Measurements from ENCODE around the gene ASMTL.
"Not testable (repeated sequence)": the region's sequence is repeated elsewhere in the genome, so short reads cannot be mapped to it uniquely, and the experiment has no call there.

The ASMTL gene

DNA sequence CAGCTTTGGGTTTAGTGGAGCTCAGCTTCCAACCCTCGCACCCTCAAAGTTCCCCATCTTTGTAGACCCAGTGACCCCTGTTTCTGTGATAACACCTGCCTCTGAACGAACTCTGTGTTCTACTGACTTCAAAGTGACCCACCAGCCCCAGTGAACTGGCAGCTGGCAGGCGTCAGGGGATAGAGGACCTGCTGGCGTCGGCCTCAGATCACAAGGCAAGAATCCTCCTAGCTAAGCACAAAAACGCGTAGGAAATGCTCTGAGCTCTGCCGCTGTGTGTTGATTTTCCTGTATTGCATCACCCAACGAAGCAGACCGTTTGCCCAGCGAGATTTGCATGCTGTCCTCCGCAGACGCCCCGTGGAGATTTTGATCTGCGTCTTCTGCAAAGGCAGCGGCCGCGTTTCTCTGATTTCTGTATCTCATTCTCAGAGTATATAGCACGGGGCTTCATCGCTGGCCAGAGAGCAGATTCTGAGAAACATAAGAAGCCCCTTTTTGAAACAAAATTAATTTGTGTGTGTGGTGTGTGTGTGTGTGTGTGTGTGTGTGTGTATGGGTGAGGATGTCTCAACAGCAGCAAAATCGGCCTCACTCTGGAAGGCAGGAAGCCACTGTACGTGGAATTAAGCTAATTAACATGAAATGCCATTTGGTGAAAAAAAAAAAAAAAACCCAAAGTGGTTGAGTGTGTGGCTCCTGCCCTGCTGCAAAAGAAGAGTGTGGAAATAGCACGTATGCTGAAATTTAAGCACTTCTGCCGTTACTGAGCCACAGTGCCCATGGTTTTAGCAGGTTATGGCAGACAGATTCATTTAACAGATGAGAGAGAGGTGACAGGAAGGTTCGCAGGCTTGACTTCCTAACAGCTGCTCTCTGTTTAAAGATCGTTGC lies 29.2 kb upstream of the ASMTL start:
- peak; percentile 14 for DNase-seq

DNA sequence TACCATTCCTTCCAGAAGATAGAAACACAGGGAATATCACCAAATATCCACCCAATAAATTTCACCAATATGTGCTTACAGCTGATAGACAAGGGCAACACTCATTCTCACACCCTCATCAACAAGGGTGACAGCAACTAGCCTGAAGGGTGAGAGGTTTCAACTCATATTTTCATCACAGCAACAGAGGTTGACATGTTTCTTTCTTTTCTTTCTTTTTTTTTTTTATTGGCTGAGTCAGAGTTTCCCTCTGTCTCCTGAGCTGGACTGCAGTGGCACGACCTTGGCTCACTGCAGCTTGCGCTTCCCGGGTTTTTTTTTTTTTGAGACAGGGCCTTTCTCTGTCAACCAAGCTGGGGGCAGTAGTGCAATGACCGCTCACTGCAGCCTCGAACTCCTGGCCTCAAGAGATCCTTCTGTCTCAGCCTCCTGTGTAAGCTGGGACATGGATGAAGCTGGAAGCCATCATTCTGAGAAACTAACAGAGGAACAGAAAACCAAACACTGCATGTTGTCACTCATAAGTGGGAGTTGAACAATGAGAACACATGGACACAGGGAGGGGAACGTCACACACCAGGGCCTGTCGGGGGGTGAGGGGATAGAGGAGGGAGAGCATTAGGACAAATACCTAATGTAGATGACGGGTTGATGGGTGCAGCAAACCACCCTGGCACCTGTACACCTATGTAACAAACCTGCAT lies 27.5 kb upstream of the ASMTL start:
- no peak for DNase-seq

DNA sequence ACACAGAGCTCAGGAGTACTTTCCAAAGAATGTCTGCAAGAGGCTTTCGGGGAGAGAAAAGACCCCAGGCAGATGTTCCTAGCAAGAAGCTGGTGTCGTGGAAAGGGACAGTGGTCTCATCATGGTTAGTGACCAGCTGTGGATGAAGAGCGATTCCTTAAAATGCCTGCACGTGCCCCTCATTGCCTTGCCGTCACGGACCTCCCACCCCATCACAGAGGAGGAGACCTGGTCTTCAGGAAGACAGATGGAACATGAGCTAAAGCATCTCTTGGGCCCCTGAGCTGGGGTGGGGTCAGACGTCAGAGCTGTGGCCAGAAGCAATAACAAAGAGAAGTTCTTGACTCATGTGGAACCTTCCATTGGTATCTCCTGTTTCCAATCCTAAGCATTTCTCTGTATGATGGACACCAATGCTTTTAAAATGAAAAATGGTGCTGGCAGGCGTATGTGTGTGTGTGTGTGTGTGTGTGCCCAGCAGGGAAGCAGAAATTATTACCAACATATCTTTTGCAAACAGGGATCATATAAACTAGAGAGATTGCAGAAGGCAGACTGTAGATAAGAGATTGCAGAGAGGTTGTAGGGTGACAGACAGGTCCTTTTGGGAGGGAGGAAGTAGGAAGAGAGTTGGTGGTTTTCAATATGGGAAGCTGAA lies 25.2 kb upstream of the ASMTL start:
- DNase-seq = no peak

DNA sequence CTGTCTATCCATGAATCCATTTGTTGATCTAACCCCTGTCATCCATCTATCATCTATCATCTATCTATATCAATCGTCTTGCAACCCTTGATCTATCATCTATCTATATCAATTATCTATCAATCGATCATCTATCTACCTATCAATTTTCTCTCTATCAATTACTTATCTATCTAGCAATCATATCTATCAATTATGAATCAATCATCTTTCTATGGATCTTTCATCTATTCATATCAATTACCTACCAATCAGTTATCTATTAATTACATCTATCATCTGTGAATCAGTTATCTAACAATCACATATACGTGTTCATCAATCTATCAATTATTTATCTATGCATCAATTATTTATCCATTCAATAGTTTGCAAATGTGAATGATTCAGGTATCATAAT lies 24.5 kb upstream of the ASMTL start:
- no peak for DNase-seq

DNA sequence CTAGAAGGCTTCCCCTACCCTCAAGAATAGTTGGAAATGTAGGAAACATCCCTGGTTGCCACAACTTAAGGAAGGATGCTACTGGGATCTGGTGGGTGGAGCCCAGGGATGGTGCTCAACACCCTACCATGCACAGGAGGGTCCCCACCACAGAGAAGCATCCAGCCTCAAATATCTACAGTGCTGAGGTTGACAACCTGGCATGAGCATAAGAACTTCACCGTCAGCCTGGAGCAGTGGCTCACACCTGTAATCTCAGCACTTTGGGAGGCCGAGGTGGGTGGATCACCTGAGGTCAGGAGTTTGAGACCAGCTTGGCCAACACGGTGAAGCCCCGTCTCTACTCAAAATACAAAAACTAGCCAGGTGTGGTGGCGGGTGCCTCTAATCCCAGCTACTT lies 24.0 kb upstream of the ASMTL start:
- no peak for DNase-seq

DNA sequence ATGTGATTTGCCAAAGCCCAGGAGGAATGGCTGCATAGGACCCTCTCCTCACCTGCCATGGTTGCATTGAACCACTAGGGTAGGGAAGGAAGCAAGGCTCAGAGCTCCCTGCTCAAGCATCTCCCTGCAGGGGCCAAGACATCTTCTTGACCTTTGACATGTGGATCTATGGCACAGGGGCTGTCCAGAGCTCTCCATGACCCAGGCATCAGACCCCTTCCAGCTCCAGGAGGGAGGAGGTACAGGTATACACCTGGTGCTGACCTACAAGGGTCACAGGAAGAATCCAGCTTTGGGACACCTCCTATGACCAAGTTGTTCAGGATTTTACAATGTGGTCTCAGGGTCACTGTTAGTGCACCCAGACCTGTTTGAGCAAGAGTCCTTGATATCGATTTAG lies 23.2 kb upstream of the ASMTL start:
- no peak for DNase-seq

DNA sequence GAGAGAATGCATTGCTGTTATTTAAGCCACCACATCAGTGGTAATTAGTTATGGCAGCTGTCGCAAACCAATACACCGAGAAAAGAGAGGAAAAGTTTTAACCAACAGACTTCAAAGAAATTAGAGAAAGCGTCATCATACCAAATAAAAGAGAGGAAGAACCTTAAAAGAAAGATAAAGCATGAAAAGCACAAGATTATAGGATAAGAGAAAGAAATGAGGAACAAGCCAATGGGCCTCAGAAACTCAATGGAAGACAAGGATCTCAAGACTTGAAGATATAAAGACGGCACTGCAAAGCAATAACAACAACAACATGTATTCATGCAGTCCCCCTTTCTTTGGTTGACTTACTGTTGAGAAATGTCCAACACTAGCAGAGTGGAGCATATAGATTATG lies 22.8 kb upstream of the ASMTL start:
- no peak for DNase-seq

DNA sequence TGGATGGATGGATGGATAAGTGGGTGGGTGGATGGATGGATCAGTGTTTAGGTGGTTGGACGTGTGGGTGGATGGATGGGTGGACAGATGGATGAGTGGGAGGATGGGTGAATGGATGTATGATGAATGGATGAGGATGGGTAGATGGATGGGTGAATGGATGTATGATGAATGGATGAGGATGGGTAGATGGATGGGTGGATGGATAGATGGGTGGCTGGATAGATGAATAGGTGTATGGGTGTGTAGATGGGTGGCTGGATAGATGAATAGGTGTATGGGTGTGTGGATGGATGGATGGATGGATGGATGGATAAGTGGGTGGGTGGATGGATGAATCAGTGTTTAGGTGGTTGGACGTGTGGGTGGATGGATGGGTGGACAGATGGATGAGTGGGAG lies 21.9 kb upstream of the ASMTL start:
- DNase-seq = not testable (repeated sequence)

DNA sequence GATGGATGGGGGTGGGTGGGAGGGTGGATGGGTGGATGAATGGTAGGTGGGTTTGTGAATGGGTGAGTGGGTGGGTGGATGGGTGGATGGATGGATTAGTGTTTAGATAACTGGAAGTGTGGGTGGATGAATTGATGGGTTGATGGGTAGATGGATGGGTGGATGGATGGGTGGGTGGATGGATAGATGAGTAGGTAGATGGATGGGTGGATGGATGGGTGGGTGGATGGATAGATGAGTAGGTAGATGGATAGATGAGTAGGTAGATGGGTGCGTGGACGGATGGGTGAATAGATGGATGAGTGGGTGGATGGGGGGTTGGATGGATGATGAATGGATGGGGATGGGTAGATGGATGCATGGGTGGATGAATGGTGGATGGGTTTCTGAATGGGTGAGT lies 20.3 kb upstream of the ASMTL start:
- no peak for DNase-seq

DNA sequence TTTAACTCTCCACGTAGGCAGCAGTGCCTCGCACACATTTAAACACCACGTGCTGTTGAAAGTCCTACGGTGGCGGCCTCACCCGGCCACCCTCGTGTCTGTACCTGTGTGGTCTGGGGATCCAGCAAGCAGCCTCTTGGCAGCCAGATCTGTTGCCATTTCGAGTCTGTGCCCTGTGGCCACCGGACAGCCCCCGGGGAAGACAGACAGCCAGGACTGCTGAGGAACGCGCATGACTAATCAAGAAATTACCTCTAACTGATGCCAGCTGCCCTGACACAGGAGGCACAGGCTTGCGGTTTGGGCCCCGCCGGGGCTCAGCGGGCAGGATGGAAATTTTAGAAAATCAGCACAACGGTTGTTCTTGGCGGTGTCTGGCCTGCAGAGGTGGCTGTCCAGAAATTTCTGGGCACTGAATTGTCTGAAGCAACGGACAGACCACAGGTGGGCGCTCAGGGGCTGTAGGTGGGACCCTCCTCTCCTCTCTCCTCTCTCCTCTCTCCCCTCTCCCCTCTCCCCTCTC lies 15.6 kb upstream of the ASMTL start:
- no peak for DNase-seq

DNA sequence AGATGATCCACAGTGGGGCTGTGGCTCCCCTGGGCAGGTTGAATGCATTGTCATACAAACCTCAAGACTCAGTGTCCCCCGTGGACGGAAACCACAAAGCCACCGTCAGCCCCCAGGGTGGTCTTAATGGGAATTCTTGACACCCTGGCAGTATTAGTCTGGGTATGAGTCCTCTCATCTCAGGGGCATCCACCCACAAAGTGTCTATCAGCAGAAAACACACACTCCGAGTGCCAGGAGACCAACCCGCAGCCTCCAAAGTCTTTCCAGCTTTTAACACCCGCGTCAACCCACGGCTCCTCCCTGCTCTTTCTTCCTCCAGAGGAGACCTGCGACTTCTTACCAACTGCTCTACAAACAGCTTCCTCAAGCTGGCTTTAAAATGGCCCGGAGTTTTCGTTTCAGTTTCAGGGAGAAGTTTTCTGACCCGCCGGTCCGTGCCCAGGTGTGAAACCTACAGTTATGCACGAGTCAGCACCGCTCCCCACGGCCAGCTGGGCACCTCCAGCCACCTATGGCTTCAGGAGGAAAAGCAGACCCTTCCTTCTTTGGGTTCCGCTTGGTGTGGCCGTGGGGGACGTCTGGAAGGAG lies 14.4 kb upstream of the ASMTL start:
- no peak for DNase-seq

DNA sequence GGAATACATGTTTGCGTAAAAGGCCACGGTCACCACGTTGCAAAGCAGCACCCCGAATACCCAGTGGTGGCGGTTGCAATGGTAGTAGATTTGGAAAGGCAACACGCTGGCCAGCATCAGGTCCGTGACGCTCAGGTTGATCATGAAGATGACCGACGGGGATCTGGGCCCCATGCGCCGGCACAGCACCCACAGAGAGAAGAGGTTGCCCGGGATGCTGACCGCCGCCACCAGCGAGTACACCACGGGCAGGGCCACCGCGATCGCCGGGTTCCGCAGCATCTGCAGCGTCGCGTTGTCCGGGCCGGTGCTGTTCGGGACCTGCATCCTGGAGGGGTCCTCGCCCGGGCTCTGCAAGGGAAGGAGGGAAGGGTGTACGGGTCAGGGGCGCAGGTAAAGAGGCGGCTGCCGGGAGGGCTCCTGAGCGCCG lies 13.5 kb upstream of the ASMTL start:
- DNase-seq = no peak

DNA sequence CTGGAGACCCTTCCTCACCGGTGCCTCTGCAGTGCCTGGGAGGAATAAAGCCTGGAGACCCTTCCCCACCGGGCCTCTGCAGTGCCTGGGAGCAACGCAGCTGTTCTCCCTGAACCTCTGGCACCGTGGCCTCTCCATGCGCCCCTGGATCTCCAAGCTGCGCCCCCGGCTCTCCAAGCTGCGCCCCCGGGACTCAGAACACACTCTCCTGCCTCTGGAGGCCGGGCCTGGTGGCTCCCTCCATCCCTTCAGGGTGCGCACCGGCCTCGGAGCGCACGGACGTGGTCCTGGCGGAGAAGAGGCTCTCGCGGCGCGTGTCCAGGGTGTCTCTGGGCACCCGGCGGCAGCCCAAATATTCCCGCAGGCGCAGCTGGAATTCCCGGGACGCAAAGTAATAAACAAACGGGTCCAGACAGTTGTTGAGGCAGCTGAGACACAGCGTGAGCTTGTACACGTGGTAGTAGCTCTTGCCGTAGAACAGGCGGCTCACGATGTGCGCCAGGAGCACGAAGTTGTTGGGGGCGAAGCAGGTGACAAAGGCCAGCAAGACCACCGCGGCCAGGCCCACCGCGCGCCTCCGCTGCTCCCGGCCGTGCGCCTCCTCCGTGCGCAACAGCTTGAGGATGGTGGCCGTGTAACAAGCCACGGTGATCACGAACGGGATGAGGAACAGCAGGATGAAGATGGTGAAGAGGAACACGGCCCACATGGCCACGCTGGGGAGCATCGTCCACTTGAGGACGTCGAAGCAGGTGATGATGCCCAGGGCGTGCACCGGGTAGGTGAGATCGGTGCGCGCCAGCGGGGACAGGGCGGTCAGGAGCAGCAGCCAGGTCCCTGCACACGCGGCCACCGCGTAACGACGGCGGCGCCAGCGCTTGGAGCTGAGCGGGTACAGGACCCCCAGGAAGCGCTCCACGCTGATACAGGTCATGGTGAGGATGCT lies 12.8 kb upstream of the ASMTL start:
- DNase-seq = no peak

DNA sequence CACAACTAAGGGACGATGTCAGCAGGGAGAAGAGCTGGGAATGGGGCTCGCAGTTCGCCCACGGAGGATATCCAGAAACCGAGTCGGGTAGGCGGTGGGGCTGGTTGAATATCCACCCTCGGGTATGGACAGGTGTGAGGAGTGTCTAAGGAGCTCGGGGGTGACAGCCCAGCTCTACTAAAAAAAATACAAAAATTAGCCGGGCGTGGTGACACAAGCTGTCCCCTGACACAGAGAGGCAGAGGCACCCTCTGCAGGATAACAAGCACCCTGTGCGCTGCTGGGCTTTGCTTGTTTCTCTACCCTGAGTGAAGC lies 12.2 kb upstream of the ASMTL start:
- DNase-seq = no peak

DNA sequence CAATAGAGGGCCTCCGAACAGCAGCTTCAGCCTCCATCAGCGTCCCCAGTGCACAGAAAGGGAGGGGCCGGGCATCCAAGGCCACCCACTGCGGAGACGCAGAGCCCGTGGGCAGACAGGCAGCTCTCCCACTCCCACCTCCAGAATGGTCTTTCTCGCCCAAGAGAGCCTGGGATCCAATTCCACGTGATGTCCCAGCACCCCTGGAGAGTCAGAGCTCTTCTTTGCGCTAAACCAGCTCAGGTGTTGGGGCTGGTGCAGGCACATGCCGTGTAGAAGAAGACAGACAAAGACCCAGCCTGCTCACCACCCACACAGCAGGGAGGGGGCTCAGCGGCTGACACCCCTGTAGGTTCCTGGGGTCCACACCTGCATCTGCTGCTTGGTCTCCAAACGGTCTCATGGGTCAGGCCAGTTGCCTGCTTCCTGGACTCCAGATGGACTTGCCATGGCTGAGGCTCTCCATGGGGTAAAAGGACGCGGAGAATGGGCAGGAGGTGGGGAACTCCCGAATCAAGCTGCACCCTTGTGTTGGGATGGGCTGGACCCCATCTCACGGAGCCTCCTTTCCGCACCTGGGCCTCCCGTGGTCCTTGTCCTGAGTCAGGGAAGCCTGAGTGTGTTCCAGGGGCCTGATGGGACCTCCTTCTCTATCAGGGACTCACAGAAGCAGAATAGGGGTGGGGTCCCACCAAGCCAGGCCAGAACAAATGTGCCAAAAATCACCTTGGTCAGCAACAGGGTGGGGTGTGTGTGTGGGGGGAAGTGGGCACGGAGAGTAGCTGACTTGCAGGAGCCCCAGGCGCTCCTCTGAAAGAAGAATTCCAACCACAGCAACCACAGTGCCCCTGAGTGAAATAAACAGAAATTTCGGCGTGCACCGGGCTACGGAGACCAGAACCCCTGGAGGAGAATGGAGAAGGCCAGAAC lies 11.6 kb upstream of the ASMTL start:
- no peak for DNase-seq

DNA sequence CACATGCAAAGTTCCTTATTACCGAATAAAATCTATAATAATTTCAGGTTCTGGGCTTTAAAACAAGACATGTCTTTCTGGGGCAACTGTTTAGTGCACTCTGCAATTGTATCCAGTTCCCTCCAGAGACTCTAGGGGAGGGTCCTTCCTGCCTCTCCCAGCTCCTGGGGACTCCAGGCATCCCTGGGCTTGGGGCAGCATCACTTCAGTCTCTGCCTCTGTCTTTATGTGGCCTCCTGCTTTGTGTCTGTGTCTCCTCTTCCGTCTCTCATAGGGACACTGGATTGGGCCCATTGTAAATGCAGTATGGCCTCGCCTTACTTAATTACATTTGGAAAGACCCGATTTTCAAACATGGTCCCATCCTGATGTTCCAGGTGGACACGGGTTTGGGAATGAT lies 10.9 kb upstream of the ASMTL start:
- no peak for DNase-seq

DNA sequence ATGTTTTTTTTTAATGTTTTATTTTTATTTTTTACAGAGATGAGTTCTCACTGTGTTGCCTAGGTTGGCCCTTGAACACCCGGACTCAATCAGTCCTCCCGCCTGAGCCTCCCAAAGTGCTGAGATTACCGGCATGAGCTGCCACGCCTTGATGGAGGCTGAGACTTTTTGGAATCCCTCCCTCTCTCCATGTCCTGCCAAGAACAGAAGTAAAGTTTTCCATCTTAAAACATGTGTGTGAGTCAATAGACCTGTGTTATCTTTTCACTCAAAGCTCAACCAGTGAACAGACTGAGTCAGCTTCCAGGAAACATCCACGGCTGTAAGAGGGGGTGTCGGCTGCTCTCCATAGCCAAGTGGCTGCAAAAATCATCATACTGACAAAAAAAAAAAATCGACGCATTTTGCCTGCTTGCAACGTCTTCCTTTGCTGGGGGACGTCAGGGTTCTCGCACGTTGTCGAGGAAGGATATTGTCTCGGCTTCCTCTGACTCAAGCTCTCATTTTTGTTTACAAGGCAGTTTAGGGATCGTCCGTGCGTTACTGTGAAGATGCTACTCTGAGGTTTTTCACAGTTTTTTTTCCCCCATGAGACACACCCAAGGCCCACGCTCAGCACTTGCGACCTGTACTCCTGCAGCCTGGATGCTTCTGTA lies 10.0 kb upstream of the ASMTL start:
- peak; percentile 11 for DNase-seq

DNA sequence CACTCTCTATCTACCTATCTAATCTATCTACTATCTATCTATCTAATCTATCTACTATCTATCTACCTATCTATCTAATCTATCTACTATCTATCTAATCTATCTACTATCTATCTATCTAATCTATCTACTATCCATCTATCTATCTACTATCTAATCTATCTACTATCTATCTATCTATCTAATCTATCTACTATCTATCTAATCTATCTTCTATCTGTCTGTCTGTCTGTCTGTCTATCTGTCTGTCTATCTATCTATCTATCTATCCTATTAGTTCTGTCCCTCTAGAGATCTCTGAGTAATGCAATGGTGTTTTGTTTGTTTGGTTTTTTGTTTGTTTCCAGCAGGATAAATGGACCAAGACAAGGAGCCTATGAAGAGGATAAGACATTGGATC lies 9.4 kb upstream of the ASMTL start:
- DNase-seq = no peak

DNA sequence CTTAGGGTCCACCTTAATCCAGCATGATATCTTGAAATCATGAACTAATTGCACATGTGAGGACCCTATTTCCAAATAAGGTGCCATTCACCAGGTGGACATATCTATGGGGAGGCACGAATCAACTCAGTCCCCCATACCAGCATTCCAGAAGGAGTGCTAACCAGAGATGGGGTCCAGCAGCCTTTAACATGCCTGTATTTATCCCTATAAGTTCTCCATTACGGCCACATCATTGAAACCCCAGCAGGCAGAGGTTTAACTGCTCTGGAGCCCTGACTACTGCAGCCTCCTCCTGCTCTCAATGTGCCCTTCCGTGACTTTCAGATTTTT lies 3.2 kb upstream of the ASMTL start:
- DNase-seq = no peak

DNA sequence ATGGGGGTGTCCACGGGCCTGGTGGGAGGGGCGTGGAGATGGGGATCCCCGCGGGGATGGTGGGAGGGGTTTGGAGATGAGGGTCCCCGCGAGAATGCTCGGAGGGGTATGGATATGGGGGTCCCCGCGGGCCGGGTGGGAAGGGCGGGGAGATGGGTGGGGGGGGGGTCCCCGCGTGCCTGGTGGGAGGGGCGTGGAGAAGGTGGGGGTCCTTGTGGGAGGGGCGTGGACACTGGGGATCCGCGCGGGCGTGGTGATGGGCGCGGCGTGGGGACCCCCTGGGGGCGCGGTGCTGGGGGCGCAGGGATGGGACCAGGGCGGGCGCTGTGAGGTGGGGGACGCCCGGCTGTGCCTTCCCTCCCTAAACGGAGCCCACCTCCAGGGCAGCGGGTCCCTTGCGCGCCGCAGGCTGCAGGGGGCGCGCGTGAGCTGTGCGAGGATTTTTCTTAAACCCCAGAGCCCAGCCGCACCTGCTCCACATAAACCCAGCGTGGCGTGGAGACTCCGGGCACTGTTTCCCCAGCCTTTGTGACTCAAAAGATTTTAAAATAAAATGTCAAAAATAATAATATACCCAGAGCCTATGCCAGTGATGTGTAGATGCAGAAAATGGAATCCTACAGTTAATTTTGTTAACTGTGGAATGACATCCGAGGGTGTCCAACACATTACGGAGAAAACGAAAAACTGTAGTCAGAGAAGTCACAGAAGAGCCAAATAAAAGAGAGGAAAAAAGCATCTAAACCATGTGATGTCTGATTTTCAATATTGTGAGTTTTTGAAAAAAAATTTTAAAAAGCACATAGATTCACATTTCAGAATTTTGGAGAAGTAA lies 1.5 kb upstream of the ASMTL start:
- peak; percentile 65 for DNase-seq
